ENCODE measurements around the gene AIPL1.

DNA sequence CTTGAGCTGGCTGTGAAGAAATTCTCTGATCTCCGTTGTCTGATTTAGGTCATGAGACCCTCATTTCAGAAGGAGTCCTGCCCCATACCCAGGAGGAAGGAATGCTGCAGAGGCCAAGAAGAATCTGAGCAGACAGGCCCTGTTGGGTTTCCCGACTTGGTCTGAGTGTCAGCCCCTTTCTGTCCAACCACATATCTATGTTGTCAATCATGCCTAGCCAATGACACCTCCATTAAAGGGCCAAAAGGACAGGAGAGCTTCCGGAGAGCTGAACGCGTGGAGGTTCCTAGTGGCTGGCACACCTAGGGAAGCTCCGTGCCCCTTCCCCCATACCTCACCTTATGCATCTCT, 47.2 kb upstream of the AIPL1 start:
- TF ChIP-seq POLR2A (IDR thresholded peaks at IDR 0.05) (no peak), EP300 (IDR thresholded peaks at IDR 0.05) (no peak), CTCF (IDR thresholded peaks at IDR 0.05) (no peak)

Measured in upper lobe of left lung (tissue), 4 donors.